K562 (cell line): ENCODE measurements around the gene CCM2.

ENCODE experiments used
- CREB1 ChIP-seq, 2 experiments: sonication (generic) in 1 of 2; formaldehyde crosslinking in 1 of 2; IDR thresholded peaks; 2 replicates each; pipeline versions ENCODE4 v1.6.1 to v1.8.0; 2012 to 2022; ENCODE audit warnings: inconsistent platforms in 1 of 2, mild to moderate bottlenecking in 1 of 2, missing genetic modification reagents in 1 of 2, moderate library complexity in 1 of 2
- ZNF740 ChIP-seq, 3 experiments: fragments of 200-800 bp in 1 of 3; sonication (Bioruptor generic) in 1 of 3; sonication (generic) in 1 of 3; formaldehyde crosslinking in 1 of 3; IDR thresholded peaks; 2 replicates each; pipeline versions ENCODE4 v1.6.1 to v1.8.0; 2016 to 2022; ENCODE audit warnings: mild to moderate bottlenecking in 2 of 3, missing compliant biosample characterization in 2 of 3, missing genetic modification characterization in 2 of 3, missing genetic modification reagents in 1 of 3

- TF ChIP-seq ZNF740 (CRISPR knock-in tag; IDR thresholded peaks at IDR 0.05) (no peak), ZNF740 (tag; IDR thresholded peaks at IDR 0.05) (no peak), CREB1 (IDR thresholded peaks at IDR 0.05) (no peak), CREB1 (CRISPR knock-in tag; IDR thresholded peaks at IDR 0.05) (no peak)
These were observed 15.3 kb downstream of the CCM2 start for GRCh38 chr7:45015313-45015712.
